HepG2 (cell line): ENCODE measurements around the gene RRP12. TPM values are rescaled to one million over a fixed set of nuclear protein-coding genes. Genes with fewer than 3 reads are reported as not detected.
A peak's percentile ranks its signal among the peaks of the same experiment; 100 is the strongest.

Experiments used
- ARNT2 ChIP-seq: sonication (generic); formaldehyde crosslinking; IDR thresholded peaks from 2 replicates; pipeline ENCODE4 v1.8.0; 2022; ENCODE audit warnings: mild to moderate bottlenecking, low read depth, missing genetic modification reagents, moderate library complexity
- CBX1 ChIP-seq: IDR thresholded peaks from one replicate; pipeline ENCODE4 v1.6.1; 2016; ENCODE audit warnings: antibody characterized with exemption, low read depth
- CERS6 ChIP-seq: sonication (generic); formaldehyde crosslinking; IDR thresholded peaks from 2 replicates; pipeline ENCODE4 v1.5.0; 2020; ENCODE audit warnings: missing genetic modification reagents
- ELK4 ChIP-seq: sonication (generic); formaldehyde crosslinking; IDR thresholded peaks from 2 replicates; pipeline ENCODE4 v1.9.0; 2021; ENCODE audit warnings: missing genetic modification reagents, borderline replicate concordance
- GLI4 ChIP-seq: sonication (generic); formaldehyde crosslinking; IDR thresholded peaks from 2 replicates; pipeline ENCODE4 v1.5.1; 2020; ENCODE audit warnings: missing genetic modification reagents, mild to moderate bottlenecking, moderate library complexity, borderline replicate concordance
- HMG20A ChIP-seq: IDR thresholded peaks from 2 replicates; pipeline ENCODE4 v1.6.1; 2016; ENCODE audit warnings: borderline replicate concordance
- HMGA1 ChIP-seq: sonication (generic); formaldehyde crosslinking; conservative IDR thresholded peaks from 2 replicates; pipeline ENCODE4 v1.4.0; 2020; ENCODE audit warnings: missing genetic modification reagents
- NBN ChIP-seq: fragments of 450-650 bp; conservative IDR thresholded peaks from 2 replicates; pipeline ENCODE4 v1.6.1; 2017
- NFKBIZ ChIP-seq: IDR thresholded peaks from 2 replicates; pipeline ENCODE4 v1.6.1; 2018; ENCODE audit warnings: missing genetic modification reagents, missing compliant biosample characterization
- SIX1 ChIP-seq: sonication (generic); formaldehyde crosslinking; IDR thresholded peaks from 2 replicates; pipeline ENCODE4 v1.4.0; 2020; ENCODE audit warnings: missing genetic modification reagents, borderline replicate concordance
- TARDBP ChIP-seq: sonication (generic); formaldehyde crosslinking; IDR thresholded peaks from 2 replicates; pipeline ENCODE4 v1.8.0; 2022; ENCODE audit warnings: mild to moderate bottlenecking, missing genetic modification reagents
- ZMAT3 ChIP-seq: sonication (generic); formaldehyde crosslinking; conservative IDR thresholded peaks from 2 replicates; pipeline ENCODE4 v1.7.0; 2021; ENCODE audit warnings: missing genetic modification reagents
- ZNF205 ChIP-seq: IDR thresholded peaks from 2 replicates; pipeline ENCODE4 v1.6.1; 2018; ENCODE audit warnings: missing biosample characterization, missing genetic modification reagents
- ZNF407 ChIP-seq: sonication (generic); formaldehyde crosslinking; IDR thresholded peaks from one replicate; pipeline ENCODE4 v1.5.1; 2020; ENCODE audit warnings: mild to moderate bottlenecking, missing genetic modification reagents; ENCODE audit errors: not compliant biosample characterization
- ZNF570 ChIP-seq: sonication (generic); formaldehyde crosslinking; IDR thresholded peaks from 2 replicates; pipeline ENCODE4 v1.4.0; 2020; ENCODE audit warnings: mild to moderate bottlenecking, missing genetic modification reagents, borderline replicate concordance
- ZNF766 ChIP-seq: sonication (generic); formaldehyde crosslinking; IDR thresholded peaks from 2 replicates; pipeline ENCODE4 v1.5.0; 2020; ENCODE audit warnings: missing genetic modification reagents, borderline replicate concordance
- polyA plus RNA-seq, 8 experiments: library from polyadenylated mRNA; depleted of rRNA in 3 of 8; stranded (reverse) in 7 of 8; unstranded in 1 of 8; fragments of >200 nt; fragmentation: Illumina TruSeq in 4 of 8; extraction: Trizol in 4 of 8; gene quantifications; 2 replicates each; pipeline versions ENCODE4 v1.2.1 to v1.2.3, GENCODE V29; 2011 to 2016; ENCODE audit warnings: low read depth in 4 of 8, missing spikeins in 1 of 8, mixed read lengths in 1 of 8; ENCODE audit not compliant: insufficient read depth in 1 of 8
- total RNA-seq, 5 experiments: library from RNA; depleted of rRNA; stranded (reverse); fragments of >200 nt; fragmentation: Illumina TruSeq; extraction: Trizol; gene quantifications; 2 replicates each; pipeline ENCODE4 v1.2.3, GENCODE V29; 2016; ENCODE audit warnings: low read depth in 1 of 5
- TF ChIP-seq, protein P1 (sequence below), 2 experiments: sonication (generic) in 1 of 2; formaldehyde crosslinking in 1 of 2; IDR thresholded peaks; 2 replicates each; pipeline versions ENCODE4 v1.4.0 to v1.6.1; 2018 to 2020; ENCODE audit warnings: missing genetic modification reagents in 2 of 2, borderline replicate concordance in 1 of 2, low read depth in 1 of 2, mild to moderate bottlenecking in 1 of 2, missing biosample characterization in 1 of 2

Gene RRP12
- total and polyA plus RNA-seq, 2 of the 13 experiments (the other 11 are each of a cell fraction or from before 2014, with no cell fraction given), result 13.2 to 39.4 TPM

GRCh38 chr10:97328646-97329453 lies 72.3 kb downstream of the RRP12 start (continued):
- no peak for TF ChIP-seq ZNF407
- no peak for TF ChIP-seq ARNT2 (CRISPR knock-in tag)
- no peak for TF ChIP-seq NBN
- TF ChIP-seq CBX1, result no peak
- TF ChIP-seq TARDBP, result peak; percentile 63
- TF ChIP-seq HMG20A, result peak; percentile 73; the same call in 1 of the 2 replicates
- peak; percentile 95 for TF ChIP-seq SIX1 (CRISPR knock-in tag)
- TF ChIP-seq ELK4 (CRISPR knock-in tag), result no peak
- TF ChIP-seq ZNF570 (CRISPR knock-in tag), result no peak
- no peak for TF ChIP-seq NFKBIZ
- no peak for TF ChIP-seq HMGA1 (CRISPR knock-in tag)
- no peak for TF ChIP-seq ZNF766
- TF ChIP-seq, protein P1, sequence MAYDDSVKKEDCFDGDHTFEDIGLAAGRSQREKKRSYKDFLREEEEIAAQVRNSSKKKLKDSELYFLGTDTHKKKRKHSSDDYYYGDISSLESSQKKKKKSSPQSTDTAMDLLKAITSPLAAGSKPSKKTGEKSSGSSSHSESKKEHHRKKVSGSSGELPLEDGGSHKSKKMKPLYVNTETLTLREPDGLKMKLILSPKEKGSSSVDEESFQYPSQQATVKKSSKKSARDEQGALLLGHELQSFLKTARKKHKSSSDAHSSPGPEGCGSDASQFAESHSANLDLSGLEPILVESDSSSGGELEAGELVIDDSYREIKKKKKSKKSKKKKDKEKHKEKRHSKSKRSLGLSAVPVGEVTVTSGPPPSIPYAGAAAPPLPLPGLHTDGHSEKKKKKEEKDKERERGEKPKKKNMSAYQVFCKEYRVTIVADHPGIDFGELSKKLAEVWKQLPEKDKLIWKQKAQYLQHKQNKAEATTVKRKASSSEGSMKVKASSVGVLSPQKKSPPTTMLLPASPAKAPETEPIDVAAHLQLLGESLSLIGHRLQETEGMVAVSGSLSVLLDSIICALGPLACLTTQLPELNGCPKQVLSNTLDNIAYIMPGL (CRISPR knock-in tag; IDR thresholded peaks at IDR 0.05; ENCODE audit: borderline replicate concordance in 1 of 2, low read depth in 1 of 2), result no peak; a peak in 1 of 4 replicates
- 0 out of 2 replicates have a peak, but pooled peaks have one; percentile 42 for TF ChIP-seq GLI4 (CRISPR knock-in tag)
- no peak for TF ChIP-seq CERS6 (CRISPR knock-in tag)
- no peak for TF ChIP-seq ZMAT3 (CRISPR knock-in tag)
- TF ChIP-seq ZNF205, result peak; percentile 57; the same call in 1 of the 2 replicates
